Upper lobe of left lung (tissue), 6 donors: ENCODE data around the gene AASDH. TPM values are rescaled to one million over a fixed set of nuclear protein-coding genes. Genes with fewer than 3 reads are reported as not detected.

ENCODE experiments used
- ATAC-seq, 2 donors: fragments of 200-7000 bp; cut with Tn5 transposase; one replicate each; pipeline ENCODE4 v1.9.1; 2022; ENCODE audit warnings: mild to moderate bottlenecking in 2 of 2, moderate library complexity in 2 of 2; ENCODE audit not compliant: low FRiP score in 2 of 2
- DNase-seq, 2 donors: peaks; one replicate each; pipeline ENCODE4 v3.0.0-alpha.2; 2019 to 2020
- H3K27ac ChIP-seq, 4 donors: fragments of 200-600 bp; sonication (generic); one replicate each; pipeline ENCODE4 v1.5.1; 2016 to 2019
- H3K27me3 ChIP-seq, 4 donors: fragments of 200-600 bp; sonication (generic); one replicate each; pipeline ENCODE4 v1.5.1; 2017 to 2019
- H3K36me3 ChIP-seq, 4 donors: fragments of 200-600 bp; sonication (generic); one replicate each; pipeline ENCODE4 v1.5.1; 2016 to 2019
- H3K4me1 ChIP-seq, 4 donors: fragments of 200-600 bp; sonication (generic); one replicate each; pipeline ENCODE4 v1.5.1; 2018 to 2019
- H3K4me3 ChIP-seq, 4 donors: fragments of 200-600 bp; sonication (generic); one replicate each; pipeline ENCODE4 v1.5.1; 2017 to 2019; ENCODE audit warnings: mild to moderate bottlenecking in 2 of 4, moderate library complexity in 1 of 4
- H3K9me3 ChIP-seq, 4 donors: fragments of 200-600 bp; sonication (generic); one replicate each; pipeline ENCODE4 v1.5.1; 2018 to 2019
- EP300 ChIP-seq, 4 donors: sonication (generic); formaldehyde crosslinking; IDR thresholded peaks; one replicate each; pipeline ENCODE4 v1.5.1; 2017; ENCODE audit warnings: antibody characterized with exemption in 4 of 4, control low read depth in 2 of 4
- POLR2A ChIP-seq, 4 donors: fragments of 450-650 bp; IDR thresholded peaks; one replicate each; pipeline ENCODE4 v1.5.1; 2016 to 2017; ENCODE audit warnings: antibody characterized with exemption in 4 of 4, mild to moderate bottlenecking in 2 of 4
- POLR2AphosphoS5 ChIP-seq, 2 donors: sonication (generic); formaldehyde crosslinking; IDR thresholded peaks; one replicate each; pipeline ENCODE4 v1.5.1; 2017; ENCODE audit warnings: antibody characterized with exemption in 2 of 2
- WGBS, 2 donors: methylation state at CpG; one replicate each; pipeline ENCODE4 v1.1.5; 2017 to 2018; 5-methylcytosine and 5-hydroxymethylcytosine counted together
- total RNA-seq, 6 donors: library from RNA; depleted of rRNA in 4 of 6; stranded (reverse); fragments of >200 nt in 4 of 6; gene quantifications; one replicate each; pipeline versions ENCODE4 v1.1.0 to v1.2.1, GENCODE V29; 2016 to 2021
- TF ChIP-seq, protein P1 (sequence below), 6 experiments: fragments of 450-650 bp in 4 of 6; fragments of 200-600 bp in 2 of 6; sonication (generic) in 2 of 6; IDR thresholded peaks; one replicate each; pipeline ENCODE4 v1.5.1; 2016 to 2019; ENCODE audit warnings: antibody characterized with exemption in 6 of 6
- donor health status: DM: no; HTN: no; CAD: no; lungs with moderate emphysema.
- donor health status: DM: no; HTN: yes; CAD: no; lungs with severe emphysema.

AASDH gene
- total RNA-seq, 6 donors from 2014 or later, result 7.1 to 32.5 (median 9.5) TPM

- Histone ChIP-seq H3K27ac (no peak overlapping the region), H3K27me3 (no peaks in the 10 kb centered on the region), H3K4me3 (no peak overlapping the region), H3K9me3 (no peaks in the 10 kb centered on the region), H3K36me3 (peaks cover 0 to 10% (median 0%) of the 10 kb centered on the region in 4 donors), H3K4me1 (no peaks in the 10 kb centered on the region)
- no peak for DNase-seq
- ATAC-seq, result no peak
- no peak for TF ChIP-seq POLR2A (IDR thresholded peaks at IDR 0.05)
- TF ChIP-seq, protein P1, sequence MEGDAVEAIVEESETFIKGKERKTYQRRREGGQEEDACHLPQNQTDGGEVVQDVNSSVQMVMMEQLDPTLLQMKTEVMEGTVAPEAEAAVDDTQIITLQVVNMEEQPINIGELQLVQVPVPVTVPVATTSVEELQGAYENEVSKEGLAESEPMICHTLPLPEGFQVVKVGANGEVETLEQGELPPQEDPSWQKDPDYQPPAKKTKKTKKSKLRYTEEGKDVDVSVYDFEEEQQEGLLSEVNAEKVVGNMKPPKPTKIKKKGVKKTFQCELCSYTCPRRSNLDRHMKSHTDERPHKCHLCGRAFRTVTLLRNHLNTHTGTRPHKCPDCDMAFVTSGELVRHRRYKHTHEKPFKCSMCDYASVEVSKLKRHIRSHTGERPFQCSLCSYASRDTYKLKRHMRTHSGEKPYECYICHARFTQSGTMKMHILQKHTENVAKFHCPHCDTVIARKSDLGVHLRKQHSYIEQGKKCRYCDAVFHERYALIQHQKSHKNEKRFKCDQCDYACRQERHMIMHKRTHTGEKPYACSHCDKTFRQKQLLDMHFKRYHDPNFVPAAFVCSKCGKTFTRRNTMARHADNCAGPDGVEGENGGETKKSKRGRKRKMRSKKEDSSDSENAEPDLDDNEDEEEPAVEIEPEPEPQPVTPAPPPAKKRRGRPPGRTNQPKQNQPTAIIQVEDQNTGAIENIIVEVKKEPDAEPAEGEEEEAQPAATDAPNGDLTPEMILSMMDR (IDR thresholded peaks at IDR 0.05), result no peak
- TF ChIP-seq EP300 (IDR thresholded peaks at IDR 0.05), result no peak
- no peak for TF ChIP-seq POLR2AphosphoS5 (IDR thresholded peaks at IDR 0.05)
Observed at GRCh38 chr4:56360071-56360470, 27.2 kb downstream of the AASDH start.

GRCh38 chr4:56356650-56357049, 30.6 kb downstream of the AASDH start:
- Histone ChIP-seq H3K27ac (no peak overlapping the region), H3K9me3 (no peaks in the 10 kb centered on the region), H3K4me3 (no peak overlapping the region), H3K36me3 (peaks cover 0 to 29% (median 2%) of the 10 kb centered on the region in 4 donors), H3K27me3 (no peaks in the 10 kb centered on the region), H3K4me1 (no peaks in the 10 kb centered on the region)
- TF ChIP-seq EP300 (IDR thresholded peaks at IDR 0.05) (no peak), POLR2AphosphoS5 (IDR thresholded peaks at IDR 0.05) (no peak), POLR2A (IDR thresholded peaks at IDR 0.05) (no peak)
- TF ChIP-seq, protein P1 (IDR thresholded peaks at IDR 0.05), result no peak
- ATAC-seq (no peak), DNase-seq (no peak)
- WGBS, 2 donors, result 96 to 97% methylated on average over 9 of the region's 9 CpGs

DNA sequence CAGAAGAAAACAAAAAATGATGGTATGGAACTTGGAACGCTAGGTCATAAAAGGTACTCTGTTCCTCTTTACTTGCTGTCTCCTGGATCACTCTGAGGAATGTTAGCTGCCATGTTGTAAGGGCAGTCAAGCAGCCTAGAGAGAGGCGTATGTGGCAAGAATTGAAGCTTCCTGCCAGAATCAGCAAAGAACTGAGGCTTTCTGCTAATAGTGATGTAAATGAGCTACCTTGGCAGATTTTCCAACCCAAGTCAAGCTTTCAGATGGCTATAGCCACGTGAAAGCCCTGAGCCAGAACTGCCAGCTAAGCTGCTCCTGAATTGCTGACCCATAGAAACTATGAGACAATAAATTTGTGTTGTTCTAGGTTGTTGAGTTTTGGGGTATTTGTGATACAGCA, 38.7 kb downstream of the AASDH start:
- TF ChIP-seq EP300 (IDR thresholded peaks at IDR 0.05), result no peak
- TF ChIP-seq POLR2AphosphoS5 (IDR thresholded peaks at IDR 0.05), result no peak
- TF ChIP-seq, protein P1 (IDR thresholded peaks at IDR 0.05), result no peak
- no peak for TF ChIP-seq POLR2A (IDR thresholded peaks at IDR 0.05)
- DNase-seq, result no peak
- Histone ChIP-seq H3K27me3 (no peaks in the 10 kb centered on the region), H3K27ac (no peak overlapping the region), H3K36me3 (peaks cover 0 to 40% (median 7%) of the 10 kb centered on the region in 4 donors), H3K9me3 (no peaks in the 10 kb centered on the region), H3K4me3 (no peak overlapping the region), H3K4me1 (no peaks in the 10 kb centered on the region)
- 93 to 97% methylated on average over 3 of the region's 3 CpGs for WGBS, 2 donors
- ATAC-seq, result no peak

GRCh38 chr4:56345458-56345857, 41.8 kb downstream of the AASDH start:
- DNase-seq (no peak), ATAC-seq (no peak)
- Histone ChIP-seq H3K27ac (no peak overlapping the region), H3K9me3 (no peaks in the 10 kb centered on the region), H3K36me3 (peaks cover 0 to 28% (median 4%) of the 10 kb centered on the region in 4 donors), H3K4me1 (no peaks in the 10 kb centered on the region), H3K27me3 (no peaks in the 10 kb centered on the region), H3K4me3 (no peak overlapping the region)
- WGBS, 2 donors, result 92 to 97% methylated on average over 4 of the region's 4 CpGs
- no peak for TF ChIP-seq POLR2AphosphoS5 (IDR thresholded peaks at IDR 0.05)
- no peak for TF ChIP-seq POLR2A (IDR thresholded peaks at IDR 0.05)
- TF ChIP-seq, protein P1 (IDR thresholded peaks at IDR 0.05), result no peak
- no peak for TF ChIP-seq EP300 (IDR thresholded peaks at IDR 0.05)

DNA sequence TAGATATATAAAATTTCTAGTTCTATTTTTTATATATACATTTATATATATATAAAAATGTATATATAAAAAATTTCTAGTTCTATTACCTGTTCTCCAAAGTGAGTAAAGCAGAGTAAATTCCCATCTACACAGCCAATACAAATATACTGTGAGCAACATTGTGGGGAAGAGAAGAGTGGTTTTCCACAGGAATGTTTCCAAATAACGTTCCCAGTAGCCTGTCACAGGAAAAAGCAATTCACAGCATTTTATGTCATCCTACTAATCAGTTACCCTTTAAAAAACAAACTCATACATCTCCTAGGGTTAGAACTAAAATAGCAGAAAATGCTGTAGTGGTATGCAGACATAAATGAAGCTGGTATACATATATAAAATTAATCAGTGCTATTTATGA, 44.5 kb downstream of the AASDH start:
- DNase-seq (no peak), ATAC-seq (no peak)
- TF ChIP-seq POLR2A (IDR thresholded peaks at IDR 0.05), result no peak
- TF ChIP-seq, protein P1 (IDR thresholded peaks at IDR 0.05), result no peak
- Histone ChIP-seq H3K27me3 (no peaks in the 10 kb centered on the region), H3K4me1 (no peaks in the 10 kb centered on the region), H3K9me3 (no peaks in the 10 kb centered on the region), H3K4me3 (no peak overlapping the region), H3K27ac (no peak overlapping the region), H3K36me3 (peaks cover 0 to 7% (median 0%) of the 10 kb centered on the region in 4 donors)
- 34 to 55% methylated on average over 1 of the region's 1 CpG for WGBS, 2 donors
